Neural progenitor cell (in vitro differentiated cells): ENCODE results near the gene RIC8B. TPM values are rescaled to one million over a fixed set of nuclear protein-coding genes. Genes with fewer than 3 reads are reported as not detected.

Experiments
- DNase-seq: peaks from one replicate; pipeline ENCODE4 v3.0.0-alpha.2; 2016; ENCODE audit warnings: low spot score
- H2AFZ ChIP-seq: fragments of 200-600 bp; sonication (generic); replicated peaks from 2 replicates; pipeline ENCODE4 v1.6.1; 2016; ENCODE audit warnings: antibody characterized with exemption
- H3F3A ChIP-seq: fragments of 200-600 bp; sonication (generic); 2 replicates; pipeline ENCODE4 v1.6.1; 2016; ENCODE audit warnings: antibody characterized with exemption, low read depth
- H3K27ac ChIP-seq: fragments of 200-600 bp; sonication (generic); 2 replicates; pipeline ENCODE4 v1.5.1; 2016; ENCODE audit warnings: mild to moderate bottlenecking
- H3K27me3 ChIP-seq: fragments of 200-600 bp; sonication (generic); 2 replicates; pipeline ENCODE4 v1.6.1; 2016; ENCODE audit warnings: mild to moderate bottlenecking, moderate library complexity
- H3K36me3 ChIP-seq: fragments of 200-600 bp; sonication (generic); 2 replicates; pipeline ENCODE4 v1.5.1; 2016
- H3K4me1 ChIP-seq: fragments of 200-600 bp; sonication (generic); 2 replicates; pipeline ENCODE4 v1.6.1; 2016; ENCODE audit warnings: mixed run types
- H3K4me2 ChIP-seq: fragments of 200-600 bp; sonication (generic); 2 replicates; pipeline ENCODE4 v1.6.1; 2016
- H3K4me3 ChIP-seq: fragments of 200-600 bp; sonication (generic); 2 replicates; pipeline ENCODE4 v1.5.1; 2016
- H3K79me2 ChIP-seq: fragments of 200-600 bp; sonication (generic); 2 replicates; pipeline ENCODE4 v1.6.1; 2016; ENCODE audit warnings: low read depth
- H3K9ac ChIP-seq: fragments of 200-600 bp; sonication (generic); 2 replicates; pipeline ENCODE4 v1.6.1; 2016
- H3K9me3 ChIP-seq: fragments of 200-600 bp; sonication (generic); 2 replicates; pipeline ENCODE4 v1.5.1; 2016; ENCODE audit warnings: low read depth
- H4K20me1 ChIP-seq: fragments of 200-600 bp; sonication (generic); 2 replicates; pipeline ENCODE4 v1.6.1; 2016; ENCODE audit warnings: low read depth
- H3K27ac Mint-ChIP-seq: 3 replicates; pipeline ENCODE4 v1.8.0; 2021; ENCODE audit warnings: mixed read lengths
- H3K27me3 Mint-ChIP-seq: 2 replicates; pipeline ENCODE4 v1.8.0; 2022; ENCODE audit warnings: low read depth, mild to moderate bottlenecking, inconsistent platforms, moderate library complexity, mixed read lengths; ENCODE audit not compliant: insufficient read depth
- H3K36me3 Mint-ChIP-seq: 3 replicates; pipeline ENCODE4 v1.8.0; 2021; ENCODE audit warnings: mixed read lengths
- H3K4me1 Mint-ChIP-seq: 3 replicates; pipeline ENCODE4 v1.8.0; 2021; ENCODE audit warnings: mixed read lengths
- H3K4me3 Mint-ChIP-seq: 3 replicates; pipeline ENCODE4 v1.8.0; 2021; ENCODE audit warnings: mild to moderate bottlenecking, moderate library complexity, mixed read lengths
- H3K9me3 Mint-ChIP-seq: 3 replicates; pipeline ENCODE4 v1.8.0; 2020; ENCODE audit warnings: mixed read lengths
- CTCF ChIP-seq: fragments of 200-600 bp; sonication (generic); IDR thresholded peaks from 2 replicates; pipeline ENCODE4 v1.5.1; 2017; ENCODE audit warnings: antibody characterized with exemption, mild to moderate bottlenecking
- EZH2 ChIP-seq: fragments of 200-600 bp; sonication (generic); IDR thresholded peaks from 2 replicates; pipeline ENCODE4 v1.6.1; 2017; ENCODE audit warnings: antibody characterized with exemption, mild to moderate bottlenecking, moderate library complexity
- EZH2phosphoT487 ChIP-seq: fragments of 200-600 bp; sonication (generic); IDR thresholded peaks from 2 replicates; pipeline ENCODE4 v1.6.1; 2017; ENCODE audit warnings: antibody characterized with exemption
- total RNA-seq: library from RNA; depleted of rRNA; stranded (reverse); fragments of >200 nt; gene quantifications from 2 replicates; pipeline ENCODE4 v1.2.3, GENCODE V29; 2015; ENCODE audit warnings: low replicate concordance

RIC8B gene
- total RNA-seq, 1 donor from 2014 or later: 33.2 TPM

DNA sequence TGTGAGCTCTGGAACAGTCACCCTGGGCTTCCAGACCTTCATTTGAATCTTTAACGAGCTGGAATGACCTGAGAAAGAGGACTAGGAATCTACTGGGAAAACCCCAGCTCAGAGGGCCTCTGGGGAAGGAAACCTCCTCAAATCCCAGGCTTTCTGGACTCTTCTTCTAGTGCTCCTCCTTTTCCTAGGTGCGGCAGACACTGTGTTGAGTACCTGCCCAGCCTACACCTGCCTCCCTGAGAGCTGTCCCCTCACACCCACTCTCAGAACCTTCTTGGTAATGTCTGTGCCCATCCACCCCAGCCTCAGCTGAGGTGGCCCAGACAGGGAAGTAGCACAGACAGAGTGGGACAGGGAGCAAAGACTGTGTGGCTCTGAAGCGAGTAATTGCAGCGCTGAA lies 133.4 kb downstream of the RIC8B start:
- no peak for TF ChIP-seq EZH2phosphoT487
- TF ChIP-seq CTCF: no peak
- no peak for TF ChIP-seq EZH2
- Histone ChIP-seq H3K9ac (no peak overlapping the region), H3K4me2 (no peak overlapping the region), H3K27me3 (peaks cover 20% of the 10 kb centered on the region), H3K27ac (no peak overlapping the region), H4K20me1 (no peaks in the 10 kb centered on the region), H3F3A (no peaks in the 10 kb centered on the region), H2AFZ (no peak overlapping the region), H3K4me3 (no peak overlapping the region), H3K9me3 (no peaks in the 10 kb centered on the region), H3K36me3 (no peaks in the 10 kb centered on the region), H3K4me1 (peaks cover 6% of the 10 kb centered on the region), H3K79me2 (no peaks in the 10 kb centered on the region)
- Mint-ChIP-seq H3K27ac (no peak overlapping the region), H3K27me3 (peaks cover 6% of the 10 kb centered on the region), H3K9me3 (peaks cover 3% of the 10 kb centered on the region), H3K36me3 (no peaks in the 10 kb centered on the region), H3K4me3 (no peak overlapping the region), H3K4me1 (peaks cover 17% of the 10 kb centered on the region)
- no peak for DNase-seq

DNA sequence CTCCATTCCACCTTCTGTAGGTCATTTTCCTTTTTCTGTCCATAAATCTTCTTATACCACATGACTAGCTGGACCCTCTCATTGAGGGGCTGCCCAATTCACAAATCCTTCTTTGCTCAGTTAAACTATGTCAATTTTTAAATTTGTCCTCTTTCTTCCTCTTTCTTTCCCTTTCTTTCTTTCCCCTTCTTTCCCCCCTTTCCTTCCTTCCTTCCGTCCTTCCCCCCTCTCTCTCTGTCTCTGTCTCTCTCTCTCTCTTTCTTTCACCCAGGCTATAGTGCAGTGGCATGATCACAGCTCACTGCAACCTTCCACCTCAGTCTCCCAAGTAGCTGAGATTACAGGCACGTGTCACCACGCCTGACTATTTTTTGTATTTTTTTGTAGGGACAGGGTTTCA lies 134.1 kb downstream of the RIC8B start:
- H4K20me1 ChIP-seq: no peaks in the 10 kb centered on the region
- peaks cover 13% of the 10 kb centered on the region for H3K27me3 ChIP-seq
- H3K4me1 ChIP-seq: no peaks in the 10 kb centered on the region
- no peaks in the 10 kb centered on the region for H3F3A ChIP-seq
- peak overlapping the region; percentile 6 for H3K27ac Mint-ChIP-seq
- no peak overlapping the region for H3K4me3 ChIP-seq
- H3K36me3 Mint-ChIP-seq: no peaks in the 10 kb centered on the region
- H3K79me2 ChIP-seq: no peaks in the 10 kb centered on the region
- DNase-seq: no peak
- H3K4me1 Mint-ChIP-seq: peaks cover 10% of the 10 kb centered on the region
- H3K27me3 Mint-ChIP-seq: peaks cover 7% of the 10 kb centered on the region
- no peak overlapping the region for H3K27ac ChIP-seq
- H2AFZ ChIP-seq: no peak overlapping the region
- no peak overlapping the region for H3K4me2 ChIP-seq
- no peak overlapping the region for H3K9ac ChIP-seq
- H3K36me3 ChIP-seq: no peaks in the 10 kb centered on the region
- no peak overlapping the region for H3K4me3 Mint-ChIP-seq
- TF ChIP-seq EZH2 (no peak), EZH2phosphoT487 (no peak), CTCF (no peak)
- no peaks in the 10 kb centered on the region for H3K9me3 ChIP-seq
- peaks cover 3% of the 10 kb centered on the region for H3K9me3 Mint-ChIP-seq

GRCh38 chr12:106910202-106910601 lies 135.7 kb downstream of the RIC8B start:
- no peak for DNase-seq
- Histone ChIP-seq H3K27ac (no peak overlapping the region), H3K4me1 (no peaks in the 10 kb centered on the region), H3K9me3 (no peaks in the 10 kb centered on the region), H3K36me3 (no peaks in the 10 kb centered on the region), H3K9ac (no peak overlapping the region), H4K20me1 (no peaks in the 10 kb centered on the region), H3K27me3 (no peaks in the 10 kb centered on the region), H3K4me2 (no peak overlapping the region), H2AFZ (no peak overlapping the region), H3F3A (no peaks in the 10 kb centered on the region), H3K79me2 (no peaks in the 10 kb centered on the region), H3K4me3 (no peak overlapping the region)
- Mint-ChIP-seq H3K27me3 (peaks cover 8% of the 10 kb centered on the region), H3K27ac (peak overlapping the region; percentile 60), H3K4me3 (no peak overlapping the region), H3K9me3 (peaks cover 3% of the 10 kb centered on the region), H3K4me1 (peaks cover 13% of the 10 kb centered on the region), H3K36me3 (no peaks in the 10 kb centered on the region)
- TF ChIP-seq EZH2phosphoT487: no peak
- no peak for TF ChIP-seq EZH2
- TF ChIP-seq CTCF: no peak

DNA sequence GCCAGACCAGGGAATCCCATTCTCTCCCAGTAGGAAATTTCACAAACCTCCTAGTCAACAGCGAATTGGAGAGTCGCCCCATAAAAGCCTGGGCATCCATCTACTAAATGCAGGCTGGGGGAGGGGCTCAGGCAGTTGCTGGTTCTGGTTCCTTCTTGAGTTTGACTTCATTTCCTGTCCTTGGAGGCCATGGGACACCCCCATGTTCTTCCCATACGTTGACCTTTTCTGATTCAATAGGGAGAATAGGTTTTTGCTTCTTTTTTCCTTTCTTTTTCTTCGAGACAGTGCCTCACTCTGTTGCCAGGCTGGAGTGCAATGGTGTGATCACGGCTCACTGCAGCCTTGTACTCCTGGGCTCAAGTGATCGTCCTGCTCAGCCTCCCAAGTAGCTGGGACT lies 137.1 kb downstream of the RIC8B start:
- H3K27me3 Mint-ChIP-seq: peaks cover 12% of the 10 kb centered on the region
- no peaks in the 10 kb centered on the region for H3K79me2 ChIP-seq
- no peaks in the 10 kb centered on the region for H3K4me1 ChIP-seq
- no peaks in the 10 kb centered on the region for H3K36me3 ChIP-seq
- H3K9me3 ChIP-seq: no peaks in the 10 kb centered on the region
- H3K27ac Mint-ChIP-seq: no peak overlapping the region
- no peaks in the 10 kb centered on the region for H3K36me3 Mint-ChIP-seq
- no peak overlapping the region for H3K4me2 ChIP-seq
- no peaks in the 10 kb centered on the region for H4K20me1 ChIP-seq
- H3K9me3 Mint-ChIP-seq: no peaks in the 10 kb centered on the region
- TF ChIP-seq EZH2phosphoT487: no peak
- no peak for TF ChIP-seq CTCF
- no peak for TF ChIP-seq EZH2
- no peak overlapping the region for H3K4me3 ChIP-seq
- H3K27ac ChIP-seq: no peak overlapping the region
- H3K27me3 ChIP-seq: no peaks in the 10 kb centered on the region
- H3K9ac ChIP-seq: no peak overlapping the region
- no peak overlapping the region for H3K4me3 Mint-ChIP-seq
- no peak overlapping the region for H2AFZ ChIP-seq
- DNase-seq: no peak
- H3F3A ChIP-seq: no peaks in the 10 kb centered on the region
- H3K4me1 Mint-ChIP-seq: peaks cover 22% of the 10 kb centered on the region
